Loucy (cell line): ENCODE measurements around the gene ZBTB8OS.
"Not testable (repeated sequence)": the region's sequence is repeated elsewhere in the genome, so short reads cannot be mapped to it uniquely, and the experiment has no call there.

ENCODE experiments used
- H2AFZ ChIP-seq: fragments of 200-600 bp; sonication (generic); 2 replicates; pipeline ENCODE4 v1.6.0; 2016; ENCODE audit warnings: antibody characterized with exemption, mild to moderate bottlenecking, low read length, moderate library complexity
- H3F3A ChIP-seq: fragments of 200-600 bp; 2 replicates; pipeline ENCODE4 v1.6.0; 2016; ENCODE audit warnings: antibody characterized with exemption, low read depth, mild to moderate bottlenecking
- H3K27me3 ChIP-seq: fragments of 200-600 bp; sonication (generic); 2 replicates; pipeline ENCODE4 v1.6.1; 2014; ENCODE audit warnings: low read length, mild to moderate bottlenecking; ENCODE audit not compliant: insufficient read depth, poor library complexity, severe bottlenecking
- H3K36me3 ChIP-seq: fragments of 200-600 bp; sonication (generic); 2 replicates; pipeline ENCODE4 v1.6.1; 2016; ENCODE audit warnings: low read length; ENCODE audit not compliant: insufficient read depth
- H3K4me1 ChIP-seq: fragments of 200-600 bp; sonication (generic); 2 replicates; pipeline ENCODE4 v1.5.1; 2014; ENCODE audit warnings: low read length, mild to moderate bottlenecking; ENCODE audit not compliant: insufficient read depth, poor library complexity, severe bottlenecking
- H3K4me2 ChIP-seq: fragments of 200-600 bp; sonication (generic); 2 replicates; pipeline ENCODE4 v1.6.0; 2014; ENCODE audit warnings: antibody characterized with exemption, low read length, low read depth, mild to moderate bottlenecking; ENCODE audit not compliant: poor library complexity, severe bottlenecking
- H3K4me3 ChIP-seq: fragments of 200-600 bp; sonication (generic); 2 replicates; pipeline ENCODE4 v1.5.1; 2014; ENCODE audit warnings: low read length, mild to moderate bottlenecking, mixed read lengths; ENCODE audit not compliant: poor library complexity, severe bottlenecking
- H3K79me2 ChIP-seq: fragments of 200-600 bp; sonication (generic); 2 replicates; pipeline ENCODE4 v1.6.1; 2014; ENCODE audit warnings: low read length; ENCODE audit not compliant: insufficient read depth
- H3K9ac ChIP-seq: fragments of 200-600 bp; sonication (generic); 2 replicates; pipeline ENCODE4 v1.6.0; 2014; ENCODE audit warnings: mild to moderate bottlenecking, low read depth, low read length, moderate library complexity; ENCODE audit not compliant: poor library complexity, severe bottlenecking
- H3K9me2 ChIP-seq: fragments of 200-600 bp; sonication (generic); replicated peaks from 2 replicates; pipeline ENCODE4 v1.6.1; 2016; ENCODE audit warnings: low read depth, low read length, mixed read lengths
- H3K9me3 ChIP-seq: fragments of 200-600 bp; sonication (generic); 2 replicates; pipeline ENCODE4 v1.6.1; 2014; ENCODE audit warnings: mild to moderate bottlenecking, antibody characterized with exemption, low read length, low read depth; ENCODE audit not compliant: insufficient read depth
- H4K20me1 ChIP-seq: fragments of 200-600 bp; sonication (generic); 2 replicates; pipeline ENCODE4 v1.6.0; 2014; ENCODE audit warnings: antibody characterized with exemption, low read length, mild to moderate bottlenecking; ENCODE audit not compliant: insufficient read depth, poor library complexity, severe bottlenecking
- CTCF ChIP-seq: fragments of 200-600 bp; sonication (generic); conservative IDR thresholded peaks from 2 replicates; pipeline ENCODE4 v1.5.1; 2014; ENCODE audit warnings: mild to moderate bottlenecking, antibody characterized with exemption, low read length
- EZH2phosphoT487 ChIP-seq: fragments of 200-600 bp; IDR thresholded peaks from 2 replicates; pipeline ENCODE4 v1.6.1; 2018; ENCODE audit warnings: antibody characterized with exemption, mild to moderate bottlenecking, moderate library complexity, borderline replicate concordance

ZBTB8OS gene

GRCh38 chr1:32650248-32650751, at the start of gene ZBTB8OS:
TSS of gene ZBTB8OS (minus strand) at chr1:32650550. CDS start at chr1:32650529, 21 bp downstream.
- peak within 1 kb of the TSS; percentile 92 for H3K4me2 ChIP-seq
- H4K20me1 ChIP-seq: peaks cover 48% of the 10 kb centered on the region
- peak within 1 kb of the TSS; percentile 98 for H3K4me3 ChIP-seq
- H3K9me2 ChIP-seq: no peaks in the 10 kb centered on the region
- no peaks in the 10 kb centered on the region for H3K27me3 ChIP-seq
- TF ChIP-seq CTCF: no peak
- TF ChIP-seq EZH2phosphoT487: no peak
- H3K36me3 ChIP-seq: peaks cover 5% of the 10 kb centered on the region; the same call in 1 of the 2 replicates
- no peaks in the 10 kb centered on the region for H3K9me3 ChIP-seq
- H3F3A ChIP-seq: no peaks in the 10 kb centered on the region; the same call in 1 of the 2 replicates
- H3K79me2 ChIP-seq: peaks cover 79% of the 10 kb centered on the region
- H3K9ac ChIP-seq: peak within 1 kb of the TSS; percentile 99
- H2AFZ ChIP-seq: peak within 1 kb of the TSS; percentile 90
- H3K4me1 ChIP-seq: peaks cover 41% of the 10 kb centered on the region

- H3F3A ChIP-seq: not testable (repeated sequence)
Measured at GRCh38 chr1:32696996-32697395, 46.6 kb upstream of the ZBTB8OS start.

GRCh38 chr1:32696041-32696440, 45.7 kb upstream of the ZBTB8OS start:
- Histone ChIP-seq H3K79me2 (no peaks in the 10 kb centered on the region), H4K20me1 (no peaks in the 10 kb centered on the region), H3K9ac (no peak overlapping the region), H3K36me3 (no peaks in the 10 kb centered on the region), H3K4me2 (no peak overlapping the region), H3K4me1 (no peaks in the 10 kb centered on the region), H3K9me3 (no peaks in the 10 kb centered on the region), H3K27me3 (no peaks in the 10 kb centered on the region), H3K4me3 (no peak overlapping the region), H2AFZ (no peak overlapping the region), H3K9me2 (no peaks in the 10 kb centered on the region), H3F3A (no peaks in the 10 kb centered on the region)
- TF ChIP-seq CTCF (no peak), EZH2phosphoT487 (no peak)

More at GRCh38 chr1:32696996-32697395, 46.6 kb upstream of the ZBTB8OS start:
- H2AFZ ChIP-seq, H3K36me3 ChIP-seq, H3K79me2 ChIP-seq, H3K9ac ChIP-seq, H3K27me3 ChIP-seq, H3K4me2 ChIP-seq, H3K9me2 ChIP-seq, H4K20me1 ChIP-seq, H3K4me3 ChIP-seq, H3K4me1 ChIP-seq, H3K9me3 ChIP-seq: not testable (repeated sequence)
